PC-9 (cell line): ENCODE results near the gene KIAA0513. TPM values are rescaled to one million over a fixed set of nuclear protein-coding genes. Genes with fewer than 3 reads are reported as not detected.

Experiments
- BruUV-seq: library from RNA; stranded (reverse); fragments of 400-500 nt; replicated peaks from 2 replicates; lab custom pipeline; 2021; lab: Mats Ljungman, UMichigan
- CTCF ChIA-PET: fragments of 300-600 bp; sonication (Branson Sonifier 250); formaldehyde crosslinking; loops from one replicate; lab custom pipeline; 2022; ENCODE audit warnings: antibody characterized with exemption; lab: Charles Lee
- POLR2A ChIA-PET: fragments of 300-600 bp; sonication (Branson Sonifier 250); formaldehyde crosslinking; loops from one replicate; lab custom pipeline; 2022; ENCODE audit warnings: antibody characterized with exemption; ENCODE audit not compliant: unreplicated experiment; lab: Charles Lee
- DNase-seq, 2 experiments: peaks; one replicate each; pipeline versions ENCODE4 v3.0.0 to v3.0.0-alpha.2; 2015 to 2022; ENCODE audit warnings: mixed read lengths in 1 of 2
- H2AFZ ChIP-seq: fragments of 200-600 bp; sonication (generic); 2 replicates; pipeline ENCODE4 v1.8.1; 2017; ENCODE audit warnings: antibody characterized with exemption
- H3F3A ChIP-seq: fragments of 200-600 bp; sonication (generic); 2 replicates; pipeline ENCODE4 v1.8.1; 2017; ENCODE audit warnings: antibody characterized with exemption, mild to moderate bottlenecking, low read depth; ENCODE audit not compliant: insufficient read depth
- H3K27ac ChIP-seq: fragments of 200-600 bp; sonication (generic); 2 replicates; pipeline ENCODE4 v1.6.1; 2016; ENCODE audit warnings: mixed run types
- H3K27me3 ChIP-seq: fragments of 200-600 bp; sonication (generic); 2 replicates; pipeline ENCODE4 v1.6.1; 2016; ENCODE audit warnings: low read depth, mixed run types; ENCODE audit not compliant: insufficient read depth
- H3K36me3 ChIP-seq: fragments of 200-600 bp; sonication (generic); 2 replicates; pipeline ENCODE4 v1.6.1; 2016; ENCODE audit warnings: low read depth, mixed run types
- H3K4me1 ChIP-seq: fragments of 200-600 bp; sonication (generic); replicated peaks from 2 replicates; pipeline ENCODE4 v1.6.1; 2016; ENCODE audit warnings: mixed run types; ENCODE audit not compliant: insufficient read depth
- H3K4me2 ChIP-seq: fragments of 200-600 bp; sonication (generic); 2 replicates; pipeline ENCODE4 v1.6.1; 2017; ENCODE audit warnings: mixed run types
- H3K4me3 ChIP-seq: fragments of 200-600 bp; sonication (generic); 2 replicates; pipeline ENCODE4 v1.6.1; 2016; ENCODE audit warnings: mixed run types
- H3K79me2 ChIP-seq: fragments of 200-600 bp; sonication (generic); 2 replicates; pipeline ENCODE4 v1.6.1; 2017; ENCODE audit warnings: low read depth, mixed run types
- H3K9me2 ChIP-seq: fragments of 200-600 bp; sonication (generic); 2 replicates; pipeline ENCODE4 v1.8.1; 2017; ENCODE audit warnings: mild to moderate bottlenecking; ENCODE audit not compliant: insufficient read depth
- H3K9me3 ChIP-seq: fragments of 200-600 bp; sonication (generic); 2 replicates; pipeline ENCODE4 v1.8.1; 2016; ENCODE audit warnings: low read depth; ENCODE audit not compliant: insufficient read depth
- H4K20me1 ChIP-seq: fragments of 200-600 bp; sonication (generic); 2 replicates; pipeline ENCODE4 v1.8.1; 2017; ENCODE audit not compliant: insufficient read depth
- EZH2 ChIP-seq: fragments of 200-600 bp; sonication (generic); IDR thresholded peaks from 2 replicates; pipeline ENCODE4 v1.8.0; 2017; ENCODE audit warnings: antibody characterized with exemption, low read depth
- intact Hi-C: fragments of 100-400 bp; cut with micrococcal nuclease; formaldehyde crosslinking; loops from one replicate; pipeline ENCODE4 v1.10.0; 2022; ENCODE audit not compliant: unreplicated experiment
- total RNA-seq: library from RNA; stranded (reverse); gene quantifications from 2 replicates; pipeline ENCODE4 v1.2.3, GENCODE V29; 2021
- TF ChIP-seq, protein P1 (sequence below): fragments of 200-600 bp; sonication (generic); conservative IDR thresholded peaks from 2 replicates; pipeline ENCODE4 v1.6.1; 2017; ENCODE audit warnings: mixed run types, antibody characterized with exemption, mild to moderate bottlenecking, moderate library complexity

The KIAA0513 gene
- total RNA-seq, 1 experiment from 2014 or later, result 4.3 TPM

GRCh38 chr16:85124636-85125346 is 97.2 kb downstream of the KIAA0513 start:
- Histone ChIP-seq H3K27ac (no peak overlapping the region), H3K9me2 (no peaks in the 10 kb centered on the region), H3K9me3 (no peaks in the 10 kb centered on the region), H3K27me3 (no peaks in the 10 kb centered on the region), H3F3A (peaks cover 16% of the 10 kb centered on the region; the same call in 1 of the 2 replicates), H3K4me1 (no peaks in the 10 kb centered on the region), H2AFZ (no peak overlapping the region), H3K36me3 (no peaks in the 10 kb centered on the region), H3K4me2 (no peak overlapping the region), H3K4me3 (no peak overlapping the region), H3K79me2 (no peaks in the 10 kb centered on the region), H4K20me1 (no peaks in the 10 kb centered on the region; the same call in 1 of the 2 replicates)
- POLR2A ChIA-PET, result no interaction called here
- TF ChIP-seq, protein P1, sequence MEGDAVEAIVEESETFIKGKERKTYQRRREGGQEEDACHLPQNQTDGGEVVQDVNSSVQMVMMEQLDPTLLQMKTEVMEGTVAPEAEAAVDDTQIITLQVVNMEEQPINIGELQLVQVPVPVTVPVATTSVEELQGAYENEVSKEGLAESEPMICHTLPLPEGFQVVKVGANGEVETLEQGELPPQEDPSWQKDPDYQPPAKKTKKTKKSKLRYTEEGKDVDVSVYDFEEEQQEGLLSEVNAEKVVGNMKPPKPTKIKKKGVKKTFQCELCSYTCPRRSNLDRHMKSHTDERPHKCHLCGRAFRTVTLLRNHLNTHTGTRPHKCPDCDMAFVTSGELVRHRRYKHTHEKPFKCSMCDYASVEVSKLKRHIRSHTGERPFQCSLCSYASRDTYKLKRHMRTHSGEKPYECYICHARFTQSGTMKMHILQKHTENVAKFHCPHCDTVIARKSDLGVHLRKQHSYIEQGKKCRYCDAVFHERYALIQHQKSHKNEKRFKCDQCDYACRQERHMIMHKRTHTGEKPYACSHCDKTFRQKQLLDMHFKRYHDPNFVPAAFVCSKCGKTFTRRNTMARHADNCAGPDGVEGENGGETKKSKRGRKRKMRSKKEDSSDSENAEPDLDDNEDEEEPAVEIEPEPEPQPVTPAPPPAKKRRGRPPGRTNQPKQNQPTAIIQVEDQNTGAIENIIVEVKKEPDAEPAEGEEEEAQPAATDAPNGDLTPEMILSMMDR, result no peak
- TF ChIP-seq EZH2, result no peak
- BruUV-seq, result no TSS peak
- CTCF ChIA-PET, result interaction anchor here (0.7 to 2.1 kb wide), 2 partner anchors 10 kb away, joined by 3 to 7 read pairs; no protein-coding TSS in a partner anchor
- intact Hi-C loops, result no loop called here
- no peak for DNase-seq

DNA sequence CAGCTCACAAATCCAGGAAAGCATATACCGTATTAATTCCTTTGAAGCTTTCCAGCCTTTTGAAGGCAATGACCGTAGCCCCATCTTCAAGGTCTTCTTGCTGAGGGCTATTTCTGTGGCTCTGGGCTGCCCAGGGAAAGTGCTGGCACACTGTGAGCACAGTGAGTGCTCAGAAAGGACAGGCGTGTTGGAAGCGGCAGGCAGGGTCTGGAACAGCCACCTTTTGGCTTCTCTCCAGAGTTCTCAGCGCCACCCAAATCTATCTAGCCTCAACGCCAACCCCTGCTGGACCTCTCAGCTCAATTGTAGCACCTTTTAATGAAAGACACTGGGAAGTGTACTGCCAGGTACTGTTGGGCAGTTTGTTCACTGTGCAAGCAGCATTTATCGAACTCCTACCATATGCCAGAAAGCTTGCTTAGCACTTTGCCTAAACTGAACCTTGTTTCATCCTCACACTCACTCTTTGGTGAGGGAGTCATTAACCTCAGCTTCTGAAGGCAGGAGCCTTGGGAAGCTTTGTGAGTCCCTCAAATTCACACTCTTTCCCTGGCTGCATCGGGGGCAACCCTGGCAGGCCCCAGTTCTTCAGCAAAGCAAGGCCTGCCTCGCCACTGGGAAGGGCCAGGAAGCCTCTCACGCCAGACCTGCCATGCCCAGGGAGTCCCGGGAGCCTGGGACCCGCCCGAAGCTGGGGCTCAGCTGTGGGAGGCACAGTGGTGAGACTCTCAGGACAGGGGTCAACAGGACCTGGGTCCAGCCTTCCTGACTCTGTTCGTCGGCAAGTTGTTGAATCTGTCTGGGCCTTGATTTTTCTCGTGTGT is 98.2 kb downstream of the KIAA0513 start:
- POLR2A ChIA-PET, result no interaction called here
- Histone ChIP-seq H3K4me1 (no peaks in the 10 kb centered on the region), H3K36me3 (no peaks in the 10 kb centered on the region), H3K79me2 (no peaks in the 10 kb centered on the region), H2AFZ (no peak overlapping the region), H3K27ac (no peak overlapping the region), H3K9me2 (no peaks in the 10 kb centered on the region), H3K9me3 (no peaks in the 10 kb centered on the region), H3K27me3 (no peaks in the 10 kb centered on the region), H4K20me1 (no peaks in the 10 kb centered on the region; the same call in 1 of the 2 replicates), H3F3A (peaks cover 16% of the 10 kb centered on the region; the same call in 1 of the 2 replicates), H3K4me2 (no peak overlapping the region), H3K4me3 (no peak overlapping the region)
- DNase-seq, result no peak
- intact Hi-C loops, result no loop called here
- BruUV-seq, result no TSS peak
- CTCF ChIA-PET, result interaction anchor here (2.1 kb wide), 1 partner anchor 11 kb away, joined by 7 read pairs; no protein-coding TSS in a partner anchor
- no peak for TF ChIP-seq EZH2
- TF ChIP-seq, protein P1, result no peak

- Histone ChIP-seq H3K27me3 (no peaks in the 10 kb centered on the region), H3K4me2 (no peak overlapping the region), H4K20me1 (no peaks in the 10 kb centered on the region; the same call in 1 of the 2 replicates), H3K4me1 (no peaks in the 10 kb centered on the region), H3K79me2 (no peaks in the 10 kb centered on the region), H2AFZ (no peak overlapping the region), H3F3A (peaks cover 16% of the 10 kb centered on the region; the same call in 1 of the 2 replicates), H3K4me3 (no peak overlapping the region), H3K27ac (no peak overlapping the region), H3K9me2 (no peaks in the 10 kb centered on the region), H3K36me3 (no peaks in the 10 kb centered on the region), H3K9me3 (no peaks in the 10 kb centered on the region)
- no TSS peak for BruUV-seq
- ChIA-PET CTCF (interaction anchor here (2.1 kb wide), 1 partner anchor 11 kb away, joined by 7 read pairs; no protein-coding TSS in a partner anchor), POLR2A (no interaction called here)
- no peak for TF ChIP-seq EZH2
- TF ChIP-seq, protein P1, result no peak
- intact Hi-C loops, result no loop called here
- no peak for DNase-seq
Observed at GRCh38 chr16:85126394-85126704, 98.8 kb downstream of the KIAA0513 start.
